Measurements from ENCODE around the gene MRO.

Gene MRO

DNA sequence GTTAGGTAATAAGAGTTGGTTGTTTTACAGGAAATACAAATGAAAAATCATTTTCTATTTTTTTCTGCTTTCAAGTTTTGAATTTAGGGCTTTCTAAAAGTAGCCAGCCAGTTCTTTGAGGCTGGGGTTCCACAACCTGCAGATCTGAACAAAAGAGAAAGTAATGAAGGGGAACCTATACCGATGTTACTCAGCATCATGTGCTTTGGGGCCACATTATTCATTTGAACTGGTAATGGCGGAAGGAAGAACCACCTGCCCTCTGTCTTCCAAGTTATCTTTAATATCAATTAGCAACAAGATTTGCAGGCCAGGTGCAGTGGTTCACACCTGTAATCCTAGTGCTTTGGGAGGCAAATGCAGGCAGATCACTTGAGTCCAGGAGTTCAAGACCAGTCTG lies 12.9 kb upstream of the MRO start:
- DNase-seq (ENCODE audit: insufficient read length) (no peak), FAIRE-seq (peak; percentile 86)
- TF ChIP-seq POLR2AphosphoS5 (IDR thresholded peaks at IDR 0.05; ENCODE audit: low read depth, low read length) (no peak), TAF1 (IDR thresholded peaks at IDR 0.05; ENCODE audit: borderline replicate concordance, low read depth, low read length) (peak; percentile 28; the same call in 1 of the 2 replicates)

- TF ChIP-seq POLR2AphosphoS5 (IDR thresholded peaks at IDR 0.05; ENCODE audit: low read depth, low read length) (no peak), TAF1 (IDR thresholded peaks at IDR 0.05; ENCODE audit: borderline replicate concordance, low read depth, low read length) (no peak), POLR2A (IDR thresholded peaks at IDR 0.05; ENCODE audit: low read depth, low read length) (no peak)
- no peak for DNase-seq (ENCODE audit: insufficient read length)
- FAIRE-seq: peak; percentile 87
Measured at GRCh38 chr18:50830544-50830943, 10.7 kb upstream of the MRO start.

GRCh38 chr18:50829644-50830043 lies 9.8 kb upstream of the MRO start:
- DNase-seq (ENCODE audit: insufficient read length) (no peak), FAIRE-seq (no peak)
- TF ChIP-seq TAF1 (IDR thresholded peaks at IDR 0.05; ENCODE audit: borderline replicate concordance, low read depth, low read length) (no peak), POLR2A (IDR thresholded peaks at IDR 0.05; ENCODE audit: low read depth, low read length) (no peak), POLR2AphosphoS5 (IDR thresholded peaks at IDR 0.05; ENCODE audit: low read depth, low read length) (no peak)

GRCh38 chr18:50826027-50826426 lies 6.2 kb upstream of the MRO start:
- TF ChIP-seq POLR2AphosphoS5 (IDR thresholded peaks at IDR 0.05; ENCODE audit: low read depth, low read length) (no peak), POLR2A (IDR thresholded peaks at IDR 0.05; ENCODE audit: low read depth, low read length) (no peak), TAF1 (IDR thresholded peaks at IDR 0.05; ENCODE audit: borderline replicate concordance, low read depth, low read length) (no peak)

DNA sequence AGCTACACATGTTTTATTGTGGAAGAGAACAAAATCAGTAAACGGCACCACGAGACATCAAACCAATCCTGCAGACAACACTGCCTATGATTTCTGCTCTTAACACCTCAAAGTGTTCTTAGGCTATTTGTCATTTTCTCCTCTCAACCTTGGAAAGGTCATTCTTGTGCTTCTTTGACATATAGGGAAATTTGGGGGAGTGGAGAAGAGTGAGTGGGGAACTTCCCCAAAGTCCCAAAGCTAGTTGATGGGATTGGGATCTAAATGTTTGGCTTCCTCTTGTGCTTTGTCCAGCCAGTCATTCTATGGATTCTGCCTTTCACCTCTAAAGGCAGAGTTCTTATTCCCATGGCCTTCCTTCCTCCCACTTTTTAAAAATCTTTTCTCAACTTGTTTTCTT lies 5.8 kb upstream of the MRO start:
- TF ChIP-seq POLR2A (IDR thresholded peaks at IDR 0.05; ENCODE audit: low read depth, low read length) (no peak), TAF1 (IDR thresholded peaks at IDR 0.05; ENCODE audit: borderline replicate concordance, low read depth, low read length) (no peak), POLR2AphosphoS5 (IDR thresholded peaks at IDR 0.05; ENCODE audit: low read depth, low read length) (no peak)
- FAIRE-seq: no peak
- DNase-seq (ENCODE audit: insufficient read length): no peak

More at GRCh38 chr18:50826027-50826426, 6.2 kb upstream of the MRO start:
- FAIRE-seq (no peak), DNase-seq (ENCODE audit: insufficient read length) (no peak)

GRCh38 chr18:50822756-50823155 lies 2.9 kb upstream of the MRO start:
- DNase-seq (ENCODE audit: insufficient read length) (no peak), FAIRE-seq (no peak)
- no peak for TF ChIP-seq POLR2AphosphoS5 (IDR thresholded peaks at IDR 0.05; ENCODE audit: low read depth, low read length)
- no peak for TF ChIP-seq TAF1 (IDR thresholded peaks at IDR 0.05; ENCODE audit: borderline replicate concordance, low read depth, low read length)
- TF ChIP-seq POLR2A (IDR thresholded peaks at IDR 0.05; ENCODE audit: low read depth, low read length): no peak

DNA sequence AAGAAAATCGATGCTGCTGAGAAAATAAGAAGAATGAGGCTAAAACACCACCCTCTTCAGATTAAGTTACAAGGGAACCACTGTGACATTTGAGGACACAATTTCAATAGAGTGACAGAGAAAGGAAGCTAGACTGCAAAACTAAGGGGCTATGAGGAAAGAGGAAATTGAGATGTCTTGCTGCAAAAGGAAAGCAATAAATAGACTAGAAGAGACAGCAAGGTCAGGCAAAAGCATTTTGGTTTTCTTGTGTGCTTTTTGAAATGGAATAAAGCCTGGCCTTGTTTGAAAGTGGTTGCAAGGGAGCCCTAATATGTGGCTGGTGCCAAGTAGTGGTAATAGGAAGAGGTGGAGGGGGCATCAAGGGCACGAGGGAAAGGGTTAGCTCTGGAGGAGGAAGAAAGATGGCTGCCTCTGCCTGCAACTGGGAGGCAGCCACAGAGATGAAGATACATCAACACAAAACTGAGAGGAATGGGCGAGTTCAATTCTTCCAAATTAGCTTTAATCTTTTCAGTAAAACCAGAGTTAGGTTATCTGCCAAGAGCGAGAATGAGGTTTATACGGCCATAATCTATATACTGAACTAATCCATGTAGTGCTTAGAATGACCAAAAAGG lies 1.2 kb upstream of the MRO start:
- no peak for TF ChIP-seq TAF1 (IDR thresholded peaks at IDR 0.05; ENCODE audit: borderline replicate concordance, low read depth, low read length)
- no peak for TF ChIP-seq POLR2AphosphoS5 (IDR thresholded peaks at IDR 0.05; ENCODE audit: low read depth, low read length)
- TF ChIP-seq POLR2A (IDR thresholded peaks at IDR 0.05; ENCODE audit: low read depth, low read length): no peak
- DNase-seq (ENCODE audit: insufficient read length) (no peak), FAIRE-seq (peak; percentile 84)

GRCh38 chr18:50819027-50819727 lies 639 bp downstream of the MRO start:
- DNase-seq (ENCODE audit: insufficient read length): no peak
- no peak for FAIRE-seq

GRCh38 chr18:50816419-50817166 lies 3.2 kb downstream of the MRO start:
- FAIRE-seq (no peak), DNase-seq (ENCODE audit: insufficient read length) (no peak)

More at GRCh38 chr18:50819027-50819727, 639 bp downstream of the MRO start:
- TF ChIP-seq POLR2A (IDR thresholded peaks at IDR 0.05; ENCODE audit: low read depth, low read length): no peak
- no peak for TF ChIP-seq POLR2AphosphoS5 (IDR thresholded peaks at IDR 0.05; ENCODE audit: low read depth, low read length)
- no peak for TF ChIP-seq TAF1 (IDR thresholded peaks at IDR 0.05; ENCODE audit: borderline replicate concordance, low read depth, low read length)

DNA sequence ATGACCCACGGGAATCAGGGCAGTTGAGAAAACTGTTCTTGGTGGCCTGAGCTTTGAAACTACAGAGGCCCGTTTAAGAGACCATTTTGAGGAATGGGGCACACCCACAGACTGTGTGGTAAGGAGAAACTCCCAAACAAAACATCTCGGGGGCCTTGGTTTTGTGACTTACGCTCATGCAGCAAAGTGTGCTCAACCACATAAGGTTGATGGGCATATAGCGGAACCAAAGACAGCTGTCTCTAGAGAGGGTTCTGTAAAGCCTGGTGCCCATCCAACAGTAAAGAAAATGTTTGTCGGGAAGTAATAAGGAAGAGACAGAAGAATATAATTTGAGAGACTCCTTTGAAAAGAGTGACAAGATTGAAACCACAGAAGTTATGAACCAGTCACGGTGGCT lies 5.4 kb downstream of the MRO start:
- no peak for TF ChIP-seq POLR2AphosphoS5 (IDR thresholded peaks at IDR 0.05; ENCODE audit: low read depth, low read length)
- no peak for TF ChIP-seq TAF1 (IDR thresholded peaks at IDR 0.05; ENCODE audit: borderline replicate concordance, low read depth, low read length)
- no peak for TF ChIP-seq POLR2A (IDR thresholded peaks at IDR 0.05; ENCODE audit: low read depth, low read length)
- FAIRE-seq (no peak), DNase-seq (ENCODE audit: insufficient read length) (no peak)

More at GRCh38 chr18:50816419-50817166, 3.2 kb downstream of the MRO start:
- TF ChIP-seq POLR2AphosphoS5 (IDR thresholded peaks at IDR 0.05; ENCODE audit: low read depth, low read length) (no peak), TAF1 (IDR thresholded peaks at IDR 0.05; ENCODE audit: borderline replicate concordance, low read depth, low read length) (no peak), POLR2A (IDR thresholded peaks at IDR 0.05; ENCODE audit: low read depth, low read length) (no peak)

DNA sequence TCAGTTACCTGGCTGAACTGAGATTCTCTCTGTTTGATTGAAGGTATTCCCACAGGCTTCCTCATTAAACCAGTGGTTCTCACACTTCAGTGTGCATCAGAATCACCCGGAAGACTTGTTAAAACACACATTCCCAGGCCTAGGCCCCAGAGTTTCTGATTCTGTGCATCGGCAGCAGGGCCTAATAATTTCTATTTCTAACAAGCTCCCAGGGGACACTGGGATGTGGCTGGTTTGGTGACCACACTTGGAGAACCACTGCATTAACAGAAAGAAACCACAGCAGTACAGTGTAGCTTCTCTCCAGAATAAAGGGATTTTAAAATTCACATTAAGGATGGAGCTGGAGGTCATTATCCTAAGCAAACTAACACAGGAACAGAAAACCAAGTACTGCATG lies 6.5 kb downstream of the MRO start:
- DNase-seq (ENCODE audit: insufficient read length) (no peak), FAIRE-seq (no peak)
- TF ChIP-seq POLR2AphosphoS5 (IDR thresholded peaks at IDR 0.05; ENCODE audit: low read depth, low read length) (no peak), TAF1 (IDR thresholded peaks at IDR 0.05; ENCODE audit: borderline replicate concordance, low read depth, low read length) (no peak), POLR2A (IDR thresholded peaks at IDR 0.05; ENCODE audit: low read depth, low read length) (no peak)
